PC-3 (cell line): ENCODE measurements around the gene C1QTNF12. TPM values are rescaled to one million over a fixed set of nuclear protein-coding genes. Genes with fewer than 3 reads are reported as not detected.

ENCODE experiments used
- ATAC-seq: fragments of 200-7000 bp; cut with Tn5 transposase; 2 replicates; pipeline ENCODE4 v1.9.1; 2020; ENCODE audit warnings: mild to moderate bottlenecking, moderate library complexity
- BruUV-seq: library from RNA; stranded (reverse); fragments of 400-500 nt; replicated peaks from 2 replicates; lab custom pipeline; 2021; lab: Mats Ljungman, UMichigan
- CTCF ChIA-PET: fragments of 300-600 bp; sonication (Branson Sonifier 250); formaldehyde crosslinking; loops from one replicate; lab custom pipeline; 2022; ENCODE audit warnings: antibody characterized with exemption; lab: Charles Lee
- POLR2A ChIA-PET: fragments of 300-600 bp; sonication (Branson Sonifier 250); formaldehyde crosslinking; loops from one replicate; lab custom pipeline; 2022; ENCODE audit warnings: antibody characterized with exemption; ENCODE audit not compliant: unreplicated experiment; lab: Charles Lee
- DNase-seq: peaks from one replicate; pipeline ENCODE4 v3.0.0-alpha.2; 2015
- H2AFZ ChIP-seq: fragments of 300-600 bp; sonication (generic); 2 replicates; pipeline ENCODE4 v1.6.0; 2016; ENCODE audit warnings: antibody characterized with exemption, low read length
- H3F3A ChIP-seq: fragments of 300-600 bp; sonication (generic); one replicate; pipeline ENCODE4 v1.6.0; 2017; ENCODE audit warnings: antibody characterized with exemption, low read length, control low read depth, mild to moderate bottlenecking; ENCODE audit not compliant: unreplicated experiment
- H3K27ac ChIP-seq: fragments of 300-600 bp; sonication (generic); 2 replicates; pipeline ENCODE4 v1.5.1; 2016; ENCODE audit warnings: mild to moderate bottlenecking, low read length
- H3K27me3 ChIP-seq: fragments of 300-600 bp; sonication (generic); 2 replicates; pipeline ENCODE4 v1.6.1; 2016; ENCODE audit warnings: low read length, mixed read lengths
- H3K36me3 ChIP-seq: fragments of 300-600 bp; sonication (generic); 2 replicates; pipeline ENCODE4 v1.6.1; 2016; ENCODE audit warnings: low read depth, mixed run types, low read length, mixed read lengths
- H3K4me1 ChIP-seq: fragments of 300-600 bp; sonication (generic); 2 replicates; pipeline ENCODE4 v1.5.1; 2016; ENCODE audit warnings: low read length; ENCODE audit not compliant: insufficient read depth
- H3K4me2 ChIP-seq: fragments of 300-600 bp; sonication (generic); 2 replicates; pipeline ENCODE4 v1.6.0; 2016; ENCODE audit warnings: low read length
- H3K4me3 ChIP-seq: fragments of 300-600 bp; sonication (generic); 2 replicates; pipeline ENCODE4 v1.5.1; 2016; ENCODE audit warnings: mild to moderate bottlenecking, low read length, mixed read lengths
- H3K79me2 ChIP-seq: fragments of 300-600 bp; sonication (generic); 2 replicates; pipeline ENCODE4 v1.6.1; 2017; ENCODE audit warnings: low read length, mixed read lengths
- H3K9ac ChIP-seq: fragments of 300-600 bp; sonication (generic); 2 replicates; pipeline ENCODE4 v1.6.0; 2016; ENCODE audit warnings: mild to moderate bottlenecking, low read length
- H3K9me2 ChIP-seq: fragments of 300-600 bp; sonication (generic); replicated peaks from 2 replicates; pipeline ENCODE4 v1.6.1; 2016; ENCODE audit warnings: mixed run types, low read length, mixed read lengths
- H3K9me3 ChIP-seq: fragments of 300-600 bp; sonication (generic); 2 replicates; pipeline ENCODE4 v1.6.1; 2016; ENCODE audit warnings: low read length, mixed read lengths
- H4K20me1 ChIP-seq: fragments of 300-600 bp; sonication (generic); 2 replicates; pipeline ENCODE4 v1.6.1; 2016; ENCODE audit warnings: low read length, mixed read lengths
- CTCF ChIP-seq: fragments of 300-600 bp; sonication (generic); conservative IDR thresholded peaks from 2 replicates; pipeline ENCODE4 v1.5.1; 2017; ENCODE audit warnings: antibody characterized with exemption, low read depth, mild to moderate bottlenecking, low read length
- EZH2 ChIP-seq: fragments of 300-600 bp; sonication (generic); IDR thresholded peaks from one replicate; pipeline ENCODE4 v1.6.1; 2017; ENCODE audit warnings: antibody characterized with exemption, mild to moderate bottlenecking, low read length; ENCODE audit not compliant: unreplicated experiment
- EZH2phosphoT487 ChIP-seq: fragments of 300-600 bp; sonication (generic); IDR thresholded peaks from 2 replicates; pipeline ENCODE4 v1.6.1; 2018; ENCODE audit warnings: mild to moderate bottlenecking, antibody characterized with exemption, low read length, borderline replicate concordance
- intact Hi-C: fragments of 100-400 bp; cut with micrococcal nuclease; formaldehyde crosslinking; loops from 2 replicates; pipeline ENCODE4 v1.9.0; 2023
- total RNA-seq: library from RNA; depleted of rRNA; stranded (reverse); fragments of >200 nt; gene quantifications from 2 replicates; pipeline ENCODE4 v1.2.3, GENCODE V29; 2014

The C1QTNF12 gene
- total RNA-seq, 1 experiment from 2014 or later, result 3.9 TPM

GRCh38 chr1:1215881-1216605 lies 30.5 kb downstream of the C1QTNF12 start:
- no peak overlapping the region for H3K27ac ChIP-seq
- ChIA-PET POLR2A (no interaction called here), CTCF (interaction anchor here (0.6 kb wide), 2 partner anchors 34 to 75 kb away, joined by 3 to 5 read pairs; no protein-coding TSS in a partner anchor)
- H3K4me2 ChIP-seq, result no peak overlapping the region
- H3K4me1 ChIP-seq, result no peaks in the 10 kb centered on the region
- H3F3A ChIP-seq, result no peaks in the 10 kb centered on the region
- H3K79me2 ChIP-seq, result no peaks in the 10 kb centered on the region
- H3K9me3 ChIP-seq, result no peaks in the 10 kb centered on the region
- intact Hi-C loops, result no loop called here
- DNase-seq (no peak), ATAC-seq (no peak)
- no peak overlapping the region for H3K4me3 ChIP-seq
- TF ChIP-seq EZH2phosphoT487, result no peak
- no peak for TF ChIP-seq EZH2
- no peak for TF ChIP-seq CTCF
- no peaks in the 10 kb centered on the region for H3K27me3 ChIP-seq
- peaks cover 21% of the 10 kb centered on the region; the same call in 1 of the 2 replicates for H3K36me3 ChIP-seq
- H2AFZ ChIP-seq, result no peak overlapping the region
- no peaks in the 10 kb centered on the region for H3K9me2 ChIP-seq
- no TSS peak for BruUV-seq
- H3K9ac ChIP-seq, result no peak overlapping the region
- no peaks in the 10 kb centered on the region for H4K20me1 ChIP-seq

GRCh38 chr1:1215080-1215676 lies 31.3 kb downstream of the C1QTNF12 start:
- ChIA-PET CTCF (interaction anchor here (0.6 kb wide), 2 partner anchors 35 to 76 kb away, joined by 3 to 5 read pairs; no protein-coding TSS in a partner anchor), POLR2A (no interaction called here)
- H3K4me1 ChIP-seq, result no peaks in the 10 kb centered on the region
- H3K4me3 ChIP-seq, result no peak overlapping the region
- H3K9me3 ChIP-seq, result no peaks in the 10 kb centered on the region
- H3K9ac ChIP-seq, result no peak overlapping the region
- no peaks in the 10 kb centered on the region for H3K79me2 ChIP-seq
- intact Hi-C loops, result no loop called here
- H3F3A ChIP-seq, result no peaks in the 10 kb centered on the region
- no peaks in the 10 kb centered on the region for H4K20me1 ChIP-seq
- DNase-seq, result no peak
- ATAC-seq, result no peak
- TF ChIP-seq EZH2 (no peak), CTCF (no peak), EZH2phosphoT487 (no peak)
- H3K27me3 ChIP-seq, result no peaks in the 10 kb centered on the region
- H3K9me2 ChIP-seq, result no peaks in the 10 kb centered on the region
- H3K27ac ChIP-seq, result no peak overlapping the region
- TSS peak; percentile 21 for BruUV-seq
- H3K36me3 ChIP-seq, result peaks cover 21% of the 10 kb centered on the region; the same call in 1 of the 2 replicates
- H2AFZ ChIP-seq, result no peak overlapping the region
- no peak overlapping the region for H3K4me2 ChIP-seq
